ENCODE measurements around the gene RAD51B.

The RAD51B gene

DNA sequence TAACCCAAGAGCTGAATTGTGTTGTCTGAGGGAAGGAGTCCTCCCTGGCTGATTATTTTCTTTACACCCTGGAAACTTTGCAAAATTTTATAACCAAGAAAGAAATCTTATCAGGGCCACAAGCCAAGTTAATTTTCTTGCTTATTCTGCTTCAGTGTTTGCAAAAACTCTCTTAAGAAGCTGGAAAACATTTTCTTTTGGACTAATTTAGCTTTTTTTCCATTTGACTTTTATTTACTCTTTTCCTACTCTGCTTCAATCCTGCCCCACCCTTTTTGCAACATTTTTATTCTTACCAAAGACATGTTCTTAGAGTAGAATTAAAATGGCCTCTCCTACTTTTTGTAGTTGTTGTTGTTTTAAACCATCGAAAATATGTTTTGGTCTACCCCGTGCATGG, 594.5 kb downstream of the RAD51B start:
- H3K27ac ChIP-seq: no peak overlapping the region
- TF ChIP-seq, protein P1, sequence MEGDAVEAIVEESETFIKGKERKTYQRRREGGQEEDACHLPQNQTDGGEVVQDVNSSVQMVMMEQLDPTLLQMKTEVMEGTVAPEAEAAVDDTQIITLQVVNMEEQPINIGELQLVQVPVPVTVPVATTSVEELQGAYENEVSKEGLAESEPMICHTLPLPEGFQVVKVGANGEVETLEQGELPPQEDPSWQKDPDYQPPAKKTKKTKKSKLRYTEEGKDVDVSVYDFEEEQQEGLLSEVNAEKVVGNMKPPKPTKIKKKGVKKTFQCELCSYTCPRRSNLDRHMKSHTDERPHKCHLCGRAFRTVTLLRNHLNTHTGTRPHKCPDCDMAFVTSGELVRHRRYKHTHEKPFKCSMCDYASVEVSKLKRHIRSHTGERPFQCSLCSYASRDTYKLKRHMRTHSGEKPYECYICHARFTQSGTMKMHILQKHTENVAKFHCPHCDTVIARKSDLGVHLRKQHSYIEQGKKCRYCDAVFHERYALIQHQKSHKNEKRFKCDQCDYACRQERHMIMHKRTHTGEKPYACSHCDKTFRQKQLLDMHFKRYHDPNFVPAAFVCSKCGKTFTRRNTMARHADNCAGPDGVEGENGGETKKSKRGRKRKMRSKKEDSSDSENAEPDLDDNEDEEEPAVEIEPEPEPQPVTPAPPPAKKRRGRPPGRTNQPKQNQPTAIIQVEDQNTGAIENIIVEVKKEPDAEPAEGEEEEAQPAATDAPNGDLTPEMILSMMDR (conservative IDR thresholded peaks at IDR 0.05): no peak
- no peak for TF ChIP-seq ZFX (IDR thresholded peaks at IDR 0.05)

DNA sequence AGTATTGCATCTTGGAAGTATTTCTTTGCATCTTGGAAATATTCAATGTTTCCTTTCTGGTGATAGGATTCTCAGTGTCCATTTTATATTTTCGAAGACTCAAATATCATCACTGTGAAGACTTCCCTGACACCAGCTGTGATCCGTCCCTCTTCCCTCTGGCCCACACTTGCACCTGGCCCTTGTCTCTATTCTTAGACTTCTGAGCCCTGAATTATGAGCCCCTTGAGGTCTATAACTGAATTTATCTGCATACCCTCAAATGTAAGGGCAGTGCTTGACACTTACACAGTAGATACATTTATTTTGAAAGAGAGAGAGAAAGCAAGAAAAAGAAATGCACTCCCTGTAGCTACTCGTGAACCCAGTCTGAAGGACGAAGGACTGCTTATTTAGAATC, 596.6 kb downstream of the RAD51B start:
- H3K27ac ChIP-seq: no peak overlapping the region
- TF ChIP-seq, protein P1 (conservative IDR thresholded peaks at IDR 0.05): no peak
- no peak for TF ChIP-seq ZFX (IDR thresholded peaks at IDR 0.05)

DNA sequence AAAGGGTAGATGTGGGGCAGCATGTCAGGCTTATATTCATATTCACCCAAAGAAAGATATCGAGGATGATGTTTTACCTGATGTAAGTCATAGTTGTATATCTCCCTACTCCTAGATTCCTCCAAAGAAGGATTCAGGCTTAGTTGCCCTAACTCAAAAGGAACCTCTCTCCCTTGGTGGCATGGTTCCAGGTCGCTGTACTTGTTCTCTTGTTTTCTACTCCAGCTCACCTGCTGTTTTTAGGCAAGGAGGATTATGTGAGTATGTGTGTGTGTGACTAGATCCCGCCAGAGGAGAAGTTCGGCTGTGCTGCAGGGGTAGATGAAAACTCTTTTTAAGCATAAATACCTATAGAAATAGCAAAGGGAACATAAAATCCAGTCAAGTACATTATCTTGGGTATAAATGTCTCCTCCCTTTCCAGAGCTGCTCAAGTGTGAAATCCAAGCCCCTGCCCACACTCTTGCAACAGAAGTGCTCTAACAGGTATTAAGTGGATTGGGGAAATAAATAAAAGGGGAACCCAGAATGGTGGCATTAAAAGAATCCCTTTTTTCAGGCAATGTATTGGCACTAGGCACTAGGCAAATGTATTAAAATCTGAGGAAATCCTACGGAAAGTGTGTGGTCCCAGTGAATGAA, 597.6 kb downstream of the RAD51B start:
- H3K27ac ChIP-seq: no peak overlapping the region
- TF ChIP-seq, protein P1 (conservative IDR thresholded peaks at IDR 0.05): no peak
- no peak for TF ChIP-seq ZFX (IDR thresholded peaks at IDR 0.05)

DNA sequence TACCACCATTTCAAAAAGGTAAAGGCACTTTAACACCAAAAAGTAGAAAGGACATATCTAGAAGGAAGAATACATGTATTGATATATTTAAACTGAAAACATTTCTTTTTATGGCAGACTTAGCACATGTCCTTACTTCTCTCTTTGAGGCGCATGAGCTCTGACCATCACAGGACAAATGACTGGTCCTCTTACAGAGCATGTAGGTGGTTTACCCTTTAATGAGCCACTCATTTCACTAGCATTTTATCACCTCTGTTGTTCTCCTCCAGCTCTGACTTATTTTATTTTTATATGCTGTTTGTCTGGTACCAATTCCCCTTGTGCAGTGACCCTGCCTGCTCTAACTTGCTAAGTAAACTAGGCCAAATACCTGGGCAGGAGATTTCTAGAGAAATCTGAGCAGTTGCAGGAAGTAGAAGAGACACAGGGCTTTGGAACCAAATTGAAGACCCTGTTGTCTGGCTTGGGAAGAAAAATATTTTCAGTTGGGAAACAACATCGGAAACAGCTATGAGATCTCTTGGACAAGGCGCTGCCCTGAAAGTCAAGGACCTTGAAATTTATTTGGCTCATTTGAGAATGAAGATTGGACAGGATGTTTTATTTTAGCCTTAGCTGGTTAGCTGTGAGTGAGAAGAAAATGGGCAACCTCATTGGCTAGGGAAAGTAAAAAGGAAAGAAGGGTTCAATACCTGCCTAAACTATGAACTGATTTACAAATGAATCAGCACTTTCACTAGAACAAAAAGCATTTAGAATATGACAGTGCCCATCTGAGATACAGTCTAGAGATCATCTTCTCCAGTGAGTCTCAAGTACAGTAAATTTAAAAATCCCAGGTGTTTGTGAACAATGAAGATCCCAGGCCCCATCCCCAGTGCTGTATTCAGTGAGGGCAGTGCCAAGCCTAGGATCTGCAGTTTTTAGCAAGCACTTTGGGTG, 598.9 kb downstream of the RAD51B start:
- no peak overlapping the region for H3K27ac ChIP-seq
- TF ChIP-seq, protein P1 (conservative IDR thresholded peaks at IDR 0.05): no peak
- TF ChIP-seq ZFX (IDR thresholded peaks at IDR 0.05): no peak

DNA sequence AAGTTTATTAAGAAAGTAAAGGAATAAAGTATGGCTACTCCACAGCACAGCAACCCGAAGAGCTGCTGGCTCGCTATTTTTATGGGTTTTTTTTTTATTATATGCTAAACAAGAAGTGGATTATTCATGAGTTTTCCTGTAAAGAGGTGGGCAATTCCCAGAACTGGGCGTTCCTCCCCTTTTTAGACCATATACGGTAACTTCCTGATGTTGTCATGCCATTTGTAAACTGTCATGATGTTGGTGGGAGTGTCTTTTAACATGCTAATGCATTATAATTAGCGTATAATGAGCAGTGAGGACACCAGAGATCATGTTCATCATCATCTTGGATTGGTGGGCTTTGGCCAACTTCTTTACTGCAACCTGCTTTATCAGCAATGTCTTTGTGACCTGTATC, 600.8 kb downstream of the RAD51B start:
- no peak overlapping the region for H3K27ac ChIP-seq
- TF ChIP-seq ZFX (IDR thresholded peaks at IDR 0.05): no peak
- TF ChIP-seq, protein P1 (conservative IDR thresholded peaks at IDR 0.05): no peak

DNA sequence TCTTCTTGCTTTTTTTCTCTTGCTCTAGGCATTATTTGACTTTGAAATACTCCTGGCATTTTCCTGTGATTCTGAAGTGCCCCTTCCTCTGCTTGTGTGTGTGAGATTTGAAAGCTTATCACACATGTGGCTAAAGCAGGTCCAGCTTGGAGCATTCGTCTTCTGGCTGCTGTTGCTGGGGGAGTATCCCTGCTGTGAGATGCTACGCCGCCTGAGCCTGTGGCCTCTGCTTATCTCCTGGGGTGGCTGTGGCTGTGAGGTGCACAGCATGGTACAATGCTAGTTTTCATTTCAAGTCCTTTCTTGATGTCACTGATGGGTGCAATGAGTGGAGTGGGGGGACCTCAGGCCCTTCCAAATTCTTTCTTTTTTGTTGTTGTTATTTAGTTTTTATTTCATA, 601.5 kb downstream of the RAD51B start:
- TF ChIP-seq, protein P1 (conservative IDR thresholded peaks at IDR 0.05): no peak

DNA sequence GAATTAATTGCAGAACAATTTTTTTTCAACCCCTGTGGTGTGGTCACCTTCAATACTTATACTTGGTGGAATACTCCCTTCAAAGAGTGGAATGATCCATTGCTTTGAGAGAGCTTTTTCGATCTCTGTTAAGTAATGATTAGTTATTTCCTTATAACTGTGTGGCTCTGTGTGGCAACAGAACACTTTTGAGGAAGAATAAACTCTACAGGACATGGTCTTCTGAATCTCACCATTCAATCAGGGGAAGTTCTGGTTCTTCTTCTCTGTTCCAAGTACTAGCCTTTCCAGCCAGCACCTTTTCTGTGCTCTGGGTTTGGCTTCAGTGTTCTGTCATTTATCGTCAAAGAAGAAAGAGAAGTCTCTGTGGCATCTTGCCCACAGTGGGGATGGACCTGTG, 604.1 kb downstream of the RAD51B start:
- H3K27ac ChIP-seq: no peak overlapping the region
- TF ChIP-seq ZFX (IDR thresholded peaks at IDR 0.05): no peak
- TF ChIP-seq, protein P1 (conservative IDR thresholded peaks at IDR 0.05): no peak

More for the DNA sequence above, 601.5 kb downstream of the RAD51B start:
- no peak overlapping the region for H3K27ac ChIP-seq

All from C4-2B (cell line).